Measurements from ENCODE around the gene AFF2.

The AFF2 gene

GRCh38 chrX:148556498-148556897 is 56.1 kb downstream of the AFF2 start:
- H3K4me3 ChIP-seq (ENCODE audit: low read length in 2 of 2): no peak overlapping the region
- no peak overlapping the region for H3K9ac ChIP-seq (ENCODE audit: low read length in 2 of 2)
- H3K27me3 ChIP-seq (ENCODE audit: control insufficient read depth in 1 of 2, insufficient read depth in 2 of 2, low read length in 2 of 2): no peaks in the 10 kb centered on the region
- no peaks in the 10 kb centered on the region for H3K36me3 ChIP-seq (ENCODE audit: control insufficient read depth in 2 of 2, insufficient read depth in 2 of 2, low read length in 2 of 2)
- H3K4me1 ChIP-seq (ENCODE audit: control insufficient read depth, insufficient read depth, low read length): no peaks in the 10 kb centered on the region
- no peak overlapping the region for H3K27ac ChIP-seq (ENCODE audit: low read length)
- no peaks in the 10 kb centered on the region for H3K9me3 ChIP-seq (ENCODE audit: control insufficient read depth in 2 of 2, low read length in 2 of 2)

DNA sequence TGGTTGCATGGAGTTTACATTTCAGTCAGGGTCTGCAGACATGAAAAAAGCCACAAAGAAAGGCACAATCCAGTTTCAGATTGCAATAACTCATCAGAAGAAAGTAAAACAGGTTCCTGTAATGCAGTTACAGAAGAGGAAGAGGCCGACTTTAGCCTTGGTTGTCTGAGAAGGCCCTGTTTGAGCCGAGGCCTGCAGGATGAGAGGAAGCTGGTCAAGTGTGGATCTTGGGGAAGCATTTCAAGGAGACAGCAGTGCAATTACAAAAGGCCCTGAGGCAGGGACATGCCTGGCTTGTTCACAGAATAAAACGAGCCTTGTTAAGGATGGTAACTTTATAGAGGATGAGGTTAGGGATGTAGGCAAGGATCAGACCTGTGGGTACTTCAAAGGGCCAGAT is 62.4 kb downstream of the AFF2 start:
- Histone ChIP-seq H3K27me3 (ENCODE audit: control insufficient read depth in 1 of 2, insufficient read depth in 2 of 2, low read length in 2 of 2) (no peaks in the 10 kb centered on the region), H3K36me3 (ENCODE audit: control insufficient read depth in 2 of 2, insufficient read depth in 2 of 2, low read length in 2 of 2) (no peaks in the 10 kb centered on the region), H3K9ac (ENCODE audit: low read length in 2 of 2) (no peak overlapping the region), H3K4me3 (ENCODE audit: low read length in 2 of 2) (no peak overlapping the region), H3K27ac (ENCODE audit: low read length) (no peak overlapping the region), H3K4me1 (ENCODE audit: control insufficient read depth, insufficient read depth, low read length) (no peaks in the 10 kb centered on the region), H3K9me3 (ENCODE audit: control insufficient read depth in 2 of 2, low read length in 2 of 2) (no peaks in the 10 kb centered on the region)

DNA sequence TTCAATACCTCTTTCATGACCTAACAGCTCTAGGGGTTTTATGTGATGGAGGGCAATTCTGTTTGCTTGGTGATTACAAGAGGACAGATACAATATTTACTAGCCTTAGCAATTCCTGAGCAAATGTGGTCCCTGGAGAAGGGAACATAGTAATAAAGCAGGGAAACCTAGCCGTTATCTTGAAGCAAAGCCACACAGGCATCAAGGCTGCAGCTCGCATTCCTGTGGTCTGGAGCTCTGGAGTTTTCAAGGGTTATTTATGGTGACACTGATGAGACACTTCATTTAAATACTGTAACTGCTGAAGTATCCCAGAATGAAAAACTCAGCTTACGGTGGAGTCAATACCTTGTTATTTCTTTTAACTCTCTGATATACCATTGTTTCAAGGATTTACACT is 66.8 kb downstream of the AFF2 start:
- Histone ChIP-seq H3K27me3 (ENCODE audit: control insufficient read depth in 1 of 2, insufficient read depth in 2 of 2, low read length in 2 of 2) (no peaks in the 10 kb centered on the region), H3K4me3 (ENCODE audit: low read length in 2 of 2) (no peak overlapping the region), H3K27ac (ENCODE audit: low read length) (no peak overlapping the region), H3K9me3 (ENCODE audit: control insufficient read depth in 2 of 2, low read length in 2 of 2) (no peaks in the 10 kb centered on the region), H3K9ac (ENCODE audit: low read length in 2 of 2) (no peak overlapping the region), H3K4me1 (ENCODE audit: control insufficient read depth, insufficient read depth, low read length) (no peaks in the 10 kb centered on the region), H3K36me3 (ENCODE audit: control insufficient read depth in 2 of 2, insufficient read depth in 2 of 2, low read length in 2 of 2) (no peaks in the 10 kb centered on the region)

- Histone ChIP-seq H3K4me3 (ENCODE audit: low read length in 2 of 2) (no peak overlapping the region), H3K27me3 (ENCODE audit: control insufficient read depth in 1 of 2, insufficient read depth in 2 of 2, low read length in 2 of 2) (no peaks in the 10 kb centered on the region), H3K27ac (ENCODE audit: low read length) (no peak overlapping the region), H3K9ac (ENCODE audit: low read length in 2 of 2) (no peak overlapping the region), H3K4me1 (ENCODE audit: control insufficient read depth, insufficient read depth, low read length) (no peaks in the 10 kb centered on the region), H3K9me3 (ENCODE audit: control insufficient read depth in 2 of 2, low read length in 2 of 2) (no peaks in the 10 kb centered on the region), H3K36me3 (ENCODE audit: control insufficient read depth in 2 of 2, insufficient read depth in 2 of 2, low read length in 2 of 2) (no peaks in the 10 kb centered on the region)
Measured at GRCh38 chrX:148567779-148568178, 67.4 kb downstream of the AFF2 start.

DNA sequence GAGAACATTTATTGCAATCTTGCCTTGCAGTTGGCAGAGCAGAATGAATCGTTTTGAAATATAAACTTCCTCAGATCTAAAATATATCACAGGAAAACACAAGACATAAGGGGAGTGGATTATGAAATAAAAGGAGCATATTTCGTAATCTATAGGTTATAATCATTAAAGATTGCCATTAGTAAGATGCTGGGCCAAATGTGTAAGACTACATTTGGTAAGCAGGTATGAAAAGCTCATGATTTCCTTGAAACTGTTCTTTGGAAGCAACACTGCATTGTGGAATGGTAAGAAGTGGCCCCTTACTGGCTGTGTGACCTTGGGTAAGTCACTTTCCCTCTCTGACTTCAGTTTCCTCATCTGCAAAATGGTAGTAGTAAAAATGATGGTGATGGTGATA is 68.3 kb downstream of the AFF2 start:
- Histone ChIP-seq H3K9me3 (ENCODE audit: control insufficient read depth in 2 of 2, low read length in 2 of 2) (no peaks in the 10 kb centered on the region), H3K36me3 (ENCODE audit: control insufficient read depth in 2 of 2, insufficient read depth in 2 of 2, low read length in 2 of 2) (no peaks in the 10 kb centered on the region), H3K9ac (ENCODE audit: low read length in 2 of 2) (no peak overlapping the region), H3K27ac (ENCODE audit: low read length) (no peak overlapping the region), H3K4me1 (ENCODE audit: control insufficient read depth, insufficient read depth, low read length) (no peaks in the 10 kb centered on the region), H3K27me3 (ENCODE audit: control insufficient read depth in 1 of 2, insufficient read depth in 2 of 2, low read length in 2 of 2) (no peaks in the 10 kb centered on the region), H3K4me3 (ENCODE audit: low read length in 2 of 2) (no peak overlapping the region)

GRCh38 chrX:148572337-148572736 is 71.9 kb downstream of the AFF2 start:
- H3K4me1 ChIP-seq (ENCODE audit: control insufficient read depth, insufficient read depth, low read length): no peaks in the 10 kb centered on the region
- no peak overlapping the region for H3K9ac ChIP-seq (ENCODE audit: low read length in 2 of 2)
- H3K4me3 ChIP-seq (ENCODE audit: low read length in 2 of 2): no peak overlapping the region
- H3K9me3 ChIP-seq (ENCODE audit: control insufficient read depth in 2 of 2, low read length in 2 of 2): no peaks in the 10 kb centered on the region
- H3K36me3 ChIP-seq (ENCODE audit: control insufficient read depth in 2 of 2, insufficient read depth in 2 of 2, low read length in 2 of 2): no peaks in the 10 kb centered on the region
- H3K27me3 ChIP-seq (ENCODE audit: control insufficient read depth in 1 of 2, insufficient read depth in 2 of 2, low read length in 2 of 2): no peaks in the 10 kb centered on the region
- H3K27ac ChIP-seq (ENCODE audit: low read length): no peak overlapping the region

GRCh38 chrX:148573119-148573518 is 72.7 kb downstream of the AFF2 start:
- H3K4me1 ChIP-seq (ENCODE audit: control insufficient read depth, insufficient read depth, low read length): no peaks in the 10 kb centered on the region
- no peaks in the 10 kb centered on the region for H3K9me3 ChIP-seq (ENCODE audit: control insufficient read depth in 2 of 2, low read length in 2 of 2)
- H3K4me3 ChIP-seq (ENCODE audit: low read length in 2 of 2): no peak overlapping the region
- H3K27ac ChIP-seq (ENCODE audit: low read length): no peak overlapping the region
- no peak overlapping the region for H3K9ac ChIP-seq (ENCODE audit: low read length in 2 of 2)
- no peaks in the 10 kb centered on the region for H3K27me3 ChIP-seq (ENCODE audit: control insufficient read depth in 1 of 2, insufficient read depth in 2 of 2, low read length in 2 of 2)
- no peaks in the 10 kb centered on the region for H3K36me3 ChIP-seq (ENCODE audit: control insufficient read depth in 2 of 2, insufficient read depth in 2 of 2, low read length in 2 of 2)

DNA sequence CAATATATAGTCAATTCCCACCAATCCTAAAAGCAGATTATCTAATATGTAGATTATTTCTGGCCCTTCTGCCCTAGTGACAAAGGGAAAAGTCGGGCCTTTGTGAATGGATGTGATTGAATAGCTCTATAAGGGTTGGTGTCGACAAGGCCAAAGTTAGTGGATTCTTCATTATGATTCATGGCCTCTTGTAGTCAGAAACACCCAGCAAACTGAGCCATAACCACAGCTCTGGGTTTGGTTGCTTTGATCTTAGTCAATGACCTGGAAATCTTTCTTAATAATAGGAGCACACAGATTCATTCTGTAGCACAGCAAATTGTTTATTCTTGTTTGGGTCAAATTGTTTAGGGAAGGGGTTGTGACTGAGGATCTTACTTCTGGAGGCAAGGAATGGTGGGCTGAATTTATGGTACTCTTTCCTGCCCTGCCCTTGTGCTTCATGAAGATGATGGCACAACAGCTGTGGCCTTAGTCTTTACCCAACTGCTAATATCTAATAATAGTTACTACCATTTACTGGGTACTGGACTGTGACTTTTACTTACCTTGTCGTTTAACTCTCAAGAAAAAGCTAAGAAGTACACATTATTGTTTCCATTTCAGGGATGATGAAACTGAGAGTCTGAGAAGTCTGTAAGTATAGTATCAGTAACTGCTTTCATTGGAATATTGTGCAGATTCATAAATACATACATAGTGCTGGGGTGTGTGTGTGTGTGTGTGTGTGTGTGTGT is 74.0 kb downstream of the AFF2 start:
- Histone ChIP-seq H3K4me3 (ENCODE audit: low read length in 2 of 2) (no peak overlapping the region), H3K4me1 (ENCODE audit: control insufficient read depth, insufficient read depth, low read length) (no peaks in the 10 kb centered on the region), H3K27ac (ENCODE audit: low read length) (no peak overlapping the region), H3K36me3 (ENCODE audit: control insufficient read depth in 2 of 2, insufficient read depth in 2 of 2, low read length in 2 of 2) (no peaks in the 10 kb centered on the region), H3K9me3 (ENCODE audit: control insufficient read depth in 2 of 2, low read length in 2 of 2) (no peaks in the 10 kb centered on the region), H3K9ac (ENCODE audit: low read length in 2 of 2) (no peak overlapping the region), H3K27me3 (ENCODE audit: control insufficient read depth in 1 of 2, insufficient read depth in 2 of 2, low read length in 2 of 2) (no peaks in the 10 kb centered on the region)

GRCh38 chrX:148576396-148576795 is 76.0 kb downstream of the AFF2 start:
- H3K4me1 ChIP-seq (ENCODE audit: control insufficient read depth, insufficient read depth, low read length): no peaks in the 10 kb centered on the region
- H3K9me3 ChIP-seq (ENCODE audit: control insufficient read depth in 2 of 2, low read length in 2 of 2): no peaks in the 10 kb centered on the region
- H3K4me3 ChIP-seq (ENCODE audit: low read length in 2 of 2): no peak overlapping the region
- H3K36me3 ChIP-seq (ENCODE audit: control insufficient read depth in 2 of 2, insufficient read depth in 2 of 2, low read length in 2 of 2): no peaks in the 10 kb centered on the region
- H3K27me3 ChIP-seq (ENCODE audit: control insufficient read depth in 1 of 2, insufficient read depth in 2 of 2, low read length in 2 of 2): no peaks in the 10 kb centered on the region
- no peak overlapping the region for H3K27ac ChIP-seq (ENCODE audit: low read length)
- no peak overlapping the region for H3K9ac ChIP-seq (ENCODE audit: low read length in 2 of 2)

GRCh38 chrX:148577741-148578140 is 77.3 kb downstream of the AFF2 start:
- H3K9me3 ChIP-seq (ENCODE audit: control insufficient read depth in 2 of 2, low read length in 2 of 2): no peaks in the 10 kb centered on the region
- no peaks in the 10 kb centered on the region for H3K36me3 ChIP-seq (ENCODE audit: control insufficient read depth in 2 of 2, insufficient read depth in 2 of 2, low read length in 2 of 2)
- H3K4me1 ChIP-seq (ENCODE audit: control insufficient read depth, insufficient read depth, low read length): no peaks in the 10 kb centered on the region
- no peaks in the 10 kb centered on the region for H3K27me3 ChIP-seq (ENCODE audit: control insufficient read depth in 1 of 2, insufficient read depth in 2 of 2, low read length in 2 of 2)
- no peak overlapping the region for H3K27ac ChIP-seq (ENCODE audit: low read length)
- H3K9ac ChIP-seq (ENCODE audit: low read length in 2 of 2): no peak overlapping the region
- H3K4me3 ChIP-seq (ENCODE audit: low read length in 2 of 2): no peak overlapping the region

- no peak overlapping the region for H3K4me3 ChIP-seq (ENCODE audit: low read length in 2 of 2)
- H3K27ac ChIP-seq (ENCODE audit: low read length): no peak overlapping the region
- H3K36me3 ChIP-seq (ENCODE audit: control insufficient read depth in 2 of 2, insufficient read depth in 2 of 2, low read length in 2 of 2): no peaks in the 10 kb centered on the region
- H3K4me1 ChIP-seq (ENCODE audit: control insufficient read depth, insufficient read depth, low read length): no peaks in the 10 kb centered on the region
- H3K9ac ChIP-seq (ENCODE audit: low read length in 2 of 2): no peak overlapping the region
- no peaks in the 10 kb centered on the region for H3K27me3 ChIP-seq (ENCODE audit: control insufficient read depth in 1 of 2, insufficient read depth in 2 of 2, low read length in 2 of 2)
- no peaks in the 10 kb centered on the region for H3K9me3 ChIP-seq (ENCODE audit: control insufficient read depth in 2 of 2, low read length in 2 of 2)
Measured at GRCh38 chrX:148580016-148580415, 79.6 kb downstream of the AFF2 start.
